ENCODE results near the gene ARL15. TPM values are rescaled to one million over a fixed set of nuclear protein-coding genes. Genes with fewer than 3 reads are reported as not detected.

The ARL15 gene
- total and polyA plus RNA-seq, 2 of the 4 experiments (the other 2 are of a cell fraction), result 7.3 to 19.2 TPM

- Histone ChIP-seq H3K36me3 (ENCODE audit: control insufficient read depth, insufficient read depth, low read length) (no peaks in the 10 kb centered on the region), H2BK15ac (ENCODE audit: low read depth, low read length) (no peak overlapping the region), H3K4me1 (ENCODE audit: control insufficient read depth, insufficient read depth, low read length) (no peaks in the 10 kb centered on the region), H2AK9ac (replicated peaks; ENCODE audit: low read depth, low read length, poor library complexity) (no peak overlapping the region), H3K14ac (replicated peaks; ENCODE audit: low read depth, low read length) (no peak overlapping the region), H4K8ac (ENCODE audit: low read depth in 2 of 2, low read length in 2 of 2) (no peak overlapping the region), H4K91ac (ENCODE audit: insufficient read depth, low read depth, low read length) (no peak overlapping the region), H3K4ac (ENCODE audit: low read depth, low read length) (no peak overlapping the region), H3K79me1 (ENCODE audit: low read depth in 1 of 2, low read length in 2 of 2) (peaks cover 0 to 10% of the 10 kb centered on the region in 2 experiments; a peak in 1 of 4 replicates), H3K27ac (ENCODE audit: insufficient read depth, low read length) (no peak overlapping the region), H4K20me1 (ENCODE audit: insufficient read depth, low read length) (no peaks in the 10 kb centered on the region), H3K18ac (ENCODE audit: low read depth, low read length) (no peak overlapping the region), H2AK5ac (ENCODE audit: low read depth, low read length) (no peak overlapping the region), H4K5ac (ENCODE audit: low read depth, low read length) (no peak overlapping the region), H2AFZ (replicated peaks; ENCODE audit: low read length, poor library complexity) (no peak overlapping the region), H2BK20ac (ENCODE audit: low read depth, low read length) (no peak overlapping the region), H2BK5ac (ENCODE audit: low read depth, low read length, poor library complexity, severe bottlenecking) (no peak overlapping the region), H3K9me1 (ENCODE audit: insufficient read depth, low read length) (peaks cover 4% of the 10 kb centered on the region; the same call in 1 of the 2 replicates), H3K23ac (ENCODE audit: low read depth, low read length) (no peak overlapping the region), H3K4me3 (ENCODE audit: insufficient read depth, low read depth, low read length) (no peak overlapping the region), H3K56ac (ENCODE audit: extremely low read depth, insufficient read depth, low read length) (no peak overlapping the region), H2BK120ac (ENCODE audit: low read depth, low read length) (no peak overlapping the region), H3K27me3 (ENCODE audit: control insufficient read depth, insufficient read depth, low read length) (no peaks in the 10 kb centered on the region), H3K9me3 (ENCODE audit: control insufficient read depth, insufficient read depth, low read length) (peaks cover 3% of the 10 kb centered on the region; the same call in 1 of the 2 replicates), H3K9ac (ENCODE audit: low read depth, low read length) (no peak overlapping the region), H3K4me2 (ENCODE audit: low read depth, low read length) (no peak overlapping the region)
- in situ Hi-C loops (cut with MboI; ENCODE audit: low sequenced_read_pairs) (no loop called here), intact Hi-C loops (cut with micrococcal nuclease) (no loop called here), dilution Hi-C loops (cut with HindIII; ENCODE audit: low sequenced_read_pairs, unreplicated experiment) (no loop called here)
- POLR2A ChIA-PET (ENCODE audit: unreplicated experiment), result interaction anchor here (0.5 kb wide), 1 partner anchor 346 kb away, joined by 9 read pairs; no protein-coding TSS in a partner anchor
- WGBS, 2 experiments (ENCODE audit: extremely low coverage in 2 of 2, insufficient read length in 1 of 2), result no CpG with 5 or more reads among the region's 4 CpGs
- CTCF ChIA-PET, result interaction anchor here (0.7 to 1.4 kb wide), 2 partner anchors 214 to 710 kb away, joined by 3 to 4 read pairs; partner anchors contain the start of gene ESM1
- TF ChIP-seq BHLHE40 (IDR thresholded peaks at IDR 0.05; ENCODE audit: low read depth, low read length), result peak; percentile 52; the same call in 1 of the 2 replicates
- TF ChIP-seq POLR2A (IDR thresholded peaks at IDR 0.05; ENCODE audit: low read depth, low read length), result no peak
- DNase-seq, result peak; percentile 65
- BruUV-seq (replicated peaks), result no TSS peak
- peak; percentile 82 for ATAC-seq (ENCODE audit: low read depth)
Measured at GRCh38 chr5:54275361-54275760, 35.0 kb downstream of the ARL15 start.
